ENCODE measurements around the gene NTS. TPM values are rescaled to one million over a fixed set of nuclear protein-coding genes. Genes with fewer than 3 reads are reported as not detected.

Gene NTS
- total RNA-seq, 1 donor from 2014 or later: not detected

GRCh38 chr12:85883763-85884162, 9.7 kb downstream of the NTS start:
- intact Hi-C loops (cut with DNase I): no loop called here
- no peak for ATAC-seq

DNA sequence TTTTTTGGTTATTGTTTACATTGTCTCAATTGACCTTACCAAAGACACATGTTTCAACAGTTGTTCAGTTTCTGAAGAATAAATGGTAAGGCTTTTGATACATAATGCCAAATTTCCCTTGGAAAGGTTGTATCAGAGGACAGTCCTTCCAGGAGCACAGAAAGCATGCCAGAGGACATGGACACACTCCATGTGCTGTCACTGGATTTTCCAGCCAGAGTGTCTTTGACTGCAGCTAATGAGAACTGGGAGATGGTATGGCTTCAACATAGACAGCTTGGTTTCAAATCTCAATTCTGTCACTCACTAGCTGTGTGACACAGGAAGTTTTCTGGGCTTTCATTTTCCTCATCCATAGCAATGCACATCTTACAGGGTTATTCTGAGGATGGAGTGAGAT, 20.6 kb downstream of the NTS start:
- intact Hi-C loops (cut with DNase I): no loop called here
- ATAC-seq: peak; percentile 62
- no peak for DNase-seq (ENCODE audit: missing footprints)

More at GRCh38 chr12:85883763-85884162, 9.7 kb downstream of the NTS start:
- no peak for DNase-seq (ENCODE audit: missing footprints)

- intact Hi-C loops (cut with DNase I): loop anchor here (5.0 kb wide), 1 partner anchor 453 kb away; no protein-coding TSS in a partner anchor
- no peak for DNase-seq (ENCODE audit: missing footprints)
- ATAC-seq: no peak
These were observed 46.3 kb downstream of the NTS start for GRCh38 chr12:85920324-85920947.

GRCh38 chr12:85923767-85924331, 49.8 kb downstream of the NTS start:
- DNase-seq (ENCODE audit: missing footprints) (no peak), ATAC-seq (no peak)
- intact Hi-C loops (cut with DNase I): loop anchor here (5.0 kb wide), 1 partner anchor 457 kb away; no protein-coding TSS in a partner anchor

GRCh38 chr12:85927166-85927565, 53.1 kb downstream of the NTS start:
- ATAC-seq: no peak
- intact Hi-C loops (cut with DNase I): no loop called here
- DNase-seq (ENCODE audit: missing footprints): no peak

Other genes with a start within 250 kb of the NTS start
- 6.2 TPM for gene RASSF9, start 37.9 kb upstream of the NTS start, total RNA-seq